Stomach (tissue), 9 donors: ENCODE data around the gene SLC7A4. TPM values are rescaled to one million over a fixed set of nuclear protein-coding genes. Genes with fewer than 3 reads are reported as not detected.
"Not testable (repeated sequence)": the region's sequence is repeated elsewhere in the genome, so short reads cannot be mapped to it uniquely, and the experiment has no call there.

Source experiments
- DNase-seq, 2 donors: peaks; one replicate each; pipeline versions ENCODE4 v3.0.0 to v3.0.0-alpha.2; 2013 to 2019
- H3K27ac ChIP-seq, 5 donors: fragments of 200-600 bp in 4 of 5; sonication (generic) in 4 of 5; one replicate each; pipeline ENCODE4 v1.5.1; 2013 to 2019; ENCODE audit warnings: mild to moderate bottlenecking in 1 of 5, moderate library complexity in 1 of 5
- H3K27me3 ChIP-seq, 3 donors: fragments of 200-600 bp; sonication (generic); one replicate each; pipeline ENCODE4 v1.5.1; 2017 to 2019; ENCODE audit warnings: mixed run types in 1 of 3
- H3K36me3 ChIP-seq, 4 donors: fragments of 200-600 bp; sonication (generic); 1 replicate in 3 of 4; 2 replicates in 1 of 4; pipeline ENCODE4 v1.5.1; 2016 to 2019
- H3K4me1 ChIP-seq, 4 donors: fragments of 200-600 bp; sonication (generic); one replicate each; pipeline ENCODE4 v1.5.1; 2016 to 2019
- H3K4me3 ChIP-seq, 4 donors: fragments of 200-600 bp; sonication (generic) in 3 of 4; one replicate each; pipeline ENCODE4 v1.5.1; 2016 to 2019; ENCODE audit warnings: mild to moderate bottlenecking in 1 of 4
- H3K9me3 ChIP-seq, 4 donors: fragments of 200-600 bp; sonication (generic); one replicate each; pipeline ENCODE4 v1.5.1; 2016 to 2019
- CTCF ChIP-seq, 7 experiments: fragments of 450-650 bp in 4 of 7; fragments of 200-600 bp in 3 of 7; sonication (generic) in 3 of 7; IDR thresholded peaks; one replicate each; pipeline ENCODE4 v1.5.1; 2016 to 2019; ENCODE audit warnings: antibody characterized with exemption in 7 of 7, control low read depth in 2 of 7, mild to moderate bottlenecking in 1 of 7
- EP300 ChIP-seq: sonication (generic); formaldehyde crosslinking; IDR thresholded peaks from one replicate; pipeline ENCODE4 v1.6.1; 2017; ENCODE audit warnings: antibody characterized with exemption
- POLR2A ChIP-seq, 4 donors: fragments of 450-650 bp; IDR thresholded peaks; one replicate each; pipeline ENCODE4 v1.6.1; 2016; ENCODE audit warnings: antibody characterized with exemption in 4 of 4, control low read depth in 2 of 4, mild to moderate bottlenecking in 1 of 4, moderate library complexity in 1 of 4
- POLR2AphosphoS5 ChIP-seq, 3 donors: sonication (generic); formaldehyde crosslinking; IDR thresholded peaks; one replicate each; pipeline ENCODE4 v1.6.1; 2016; ENCODE audit warnings: antibody characterized with exemption in 3 of 3
- WGBS, 5 donors: extraction: QIAGEN DNeasy Blood & Tissue Kit in 3 of 5; methylation state at CpG; one replicate each; pipeline versions ENCODE4 v1.1.5 to v1.1.7; 2013 to 2018; 5-methylcytosine and 5-hydroxymethylcytosine counted together
- intact Hi-C: fragments of 100-400 bp; cut with DNase I; formaldehyde crosslinking; loops from one replicate; pipeline ENCODE4 v1.15.1; 2023; ENCODE audit warnings: low total_unique reads
- polyA plus RNA-seq, 3 donors: library from polyadenylated mRNA; stranded (reverse); fragments of 200-250 nt; gene quantifications; one replicate each; pipeline ENCODE4 v1.2.3, GENCODE V29; 2013
- total RNA-seq, 5 donors: library from RNA; depleted of rRNA; stranded (reverse); fragments of >200 nt; gene quantifications; one replicate each; pipeline versions ENCODE4 v1.1.0 to v1.2.3, GENCODE V29; 2014 to 2016
- donor health status: healthy with polysubstance abuse.
- donor health status: Bipolar disorder and iron deficiency.
- donor health status: healthy.

SLC7A4 gene
- total and polyA plus RNA-seq, 8 donors: 0.12 to 1.0 (median 0.18) TPM; not detected in 5

- H3K4me3 ChIP-seq: no peak overlapping the region
- intact Hi-C loops: no loop called here
- DNase-seq: no peak
- no peak for TF ChIP-seq EP300
- TF ChIP-seq CTCF (IDR thresholded peaks at IDR 0.05): no peak
- no peak for TF ChIP-seq POLR2A (IDR thresholded peaks at IDR 0.05)
- no peak for TF ChIP-seq POLR2AphosphoS5 (IDR thresholded peaks at IDR 0.05)
- H3K36me3 ChIP-seq: no peaks in the 10 kb centered on the region
- H3K27me3 ChIP-seq: peaks cover 0 to 19% (median 5%) of the 10 kb centered on the region in 3 donors
- 74 to 85% (median 80%) methylated on average over 6 of the region's 6 CpGs for WGBS, 5 donors
- H3K4me1 ChIP-seq: peaks cover 9 to 29% (median 16%) of the 10 kb centered on the region in 4 donors
- no peak overlapping the region for H3K27ac ChIP-seq
- no peaks in the 10 kb centered on the region for H3K9me3 ChIP-seq
Measured at GRCh38 chr22:21042978-21043859, 10.9 kb upstream of the SLC7A4 start.

GRCh38 chr22:21041937-21042336 is 9.6 kb upstream of the SLC7A4 start:
- Histone ChIP-seq H3K4me1 (peaks cover 9 to 34% (median 19%) of the 10 kb centered on the region in 4 donors), H3K9me3 (no peaks in the 10 kb centered on the region), H3K27me3 (peaks cover 0 to 19% (median 5%) of the 10 kb centered on the region in 3 donors), H3K4me3 (no peak overlapping the region), H3K27ac (no peak overlapping the region), H3K36me3 (no peaks in the 10 kb centered on the region)
- WGBS, 5 donors: 77 to 79% (median 77%) methylated on average over 4 of the region's 4 CpGs
- TF ChIP-seq EP300 (no peak), CTCF (IDR thresholded peaks at IDR 0.05) (no peak), POLR2AphosphoS5 (IDR thresholded peaks at IDR 0.05) (no peak), POLR2A (IDR thresholded peaks at IDR 0.05) (no peak)
- intact Hi-C loops: no loop called here
- no peak for DNase-seq

- peaks cover 0 to 14% (median 4%) of the 10 kb centered on the region in 4 donors for H3K4me1 ChIP-seq
- H3K27me3 ChIP-seq, H3K36me3 ChIP-seq, H3K27ac ChIP-seq, DNase-seq, H3K4me3 ChIP-seq, intact Hi-C loops, H3K9me3 ChIP-seq: not testable (repeated sequence)
- WGBS, 5 donors: 85 to 92% (median 90%) methylated on average over 5 of the region's 5 CpGs
Measured at GRCh38 chr22:21039158-21039557, 6.8 kb upstream of the SLC7A4 start.

GRCh38 chr22:21038405-21038804 is 6.0 kb upstream of the SLC7A4 start:
- TF ChIP-seq POLR2AphosphoS5 (IDR thresholded peaks at IDR 0.05) (no peak), CTCF (IDR thresholded peaks at IDR 0.05) (no peak), POLR2A (IDR thresholded peaks at IDR 0.05) (no peak), EP300 (no peak)
- intact Hi-C loops: no loop called here
- peaks cover 0 to 6% (median 3%) of the 10 kb centered on the region in 4 donors for H3K4me1 ChIP-seq
- no peak overlapping the region for H3K4me3 ChIP-seq
- 33 to 53% (median 46%) methylated on average over 2 of the region's 2 CpGs for WGBS, 5 donors
- no peak for DNase-seq
- peak overlapping the region in 4 of 5 donors; percentile 33 to 73 (median 54) for H3K27ac ChIP-seq
- peaks cover 0 to 3% (median 0%) of the 10 kb centered on the region in 3 donors for H3K27me3 ChIP-seq
- H3K36me3 ChIP-seq: no peaks in the 10 kb centered on the region
- H3K9me3 ChIP-seq: no peaks in the 10 kb centered on the region

GRCh38 chr22:21034989-21035388 is 2.6 kb upstream of the SLC7A4 start:
- no peak overlapping the region for H3K27ac ChIP-seq
- 78 to 92% (median 85%) methylated on average over 3 of the region's 3 CpGs for WGBS, 5 donors

More at GRCh38 chr22:21034989-21035388, 2.6 kb upstream of the SLC7A4 start:
- H3K4me3 ChIP-seq: no peak overlapping the region
- no peak for DNase-seq
- peaks cover 9 to 22% (median 15%) of the 10 kb centered on the region in 4 donors for H3K4me1 ChIP-seq
- TF ChIP-seq EP300 (no peak), CTCF (IDR thresholded peaks at IDR 0.05) (no peak), POLR2AphosphoS5 (IDR thresholded peaks at IDR 0.05) (no peak), POLR2A (IDR thresholded peaks at IDR 0.05) (no peak)
- peaks cover 0 to 37% (median 14%) of the 10 kb centered on the region in 3 donors for H3K27me3 ChIP-seq
- H3K36me3 ChIP-seq: no peaks in the 10 kb centered on the region
- no peaks in the 10 kb centered on the region for H3K9me3 ChIP-seq
- intact Hi-C loops: no loop called here
